Cardiac atrium fibroblast (primary cell): Measurements from ENCODE around the gene PMPCB. TPM values are rescaled to one million over a fixed set of nuclear protein-coding genes. Genes with fewer than 3 reads are reported as not detected.

Source experiments
- total RNA-seq: library from RNA; depleted of rRNA; stranded (reverse); fragments of >200 nt; gene quantifications from 2 replicates; pipeline ENCODE4 v1.2.3, GENCODE V29; 2015

The PMPCB gene
- 41.3 and 54.3 TPM in 2 replicates for total RNA-seq

DNA sequence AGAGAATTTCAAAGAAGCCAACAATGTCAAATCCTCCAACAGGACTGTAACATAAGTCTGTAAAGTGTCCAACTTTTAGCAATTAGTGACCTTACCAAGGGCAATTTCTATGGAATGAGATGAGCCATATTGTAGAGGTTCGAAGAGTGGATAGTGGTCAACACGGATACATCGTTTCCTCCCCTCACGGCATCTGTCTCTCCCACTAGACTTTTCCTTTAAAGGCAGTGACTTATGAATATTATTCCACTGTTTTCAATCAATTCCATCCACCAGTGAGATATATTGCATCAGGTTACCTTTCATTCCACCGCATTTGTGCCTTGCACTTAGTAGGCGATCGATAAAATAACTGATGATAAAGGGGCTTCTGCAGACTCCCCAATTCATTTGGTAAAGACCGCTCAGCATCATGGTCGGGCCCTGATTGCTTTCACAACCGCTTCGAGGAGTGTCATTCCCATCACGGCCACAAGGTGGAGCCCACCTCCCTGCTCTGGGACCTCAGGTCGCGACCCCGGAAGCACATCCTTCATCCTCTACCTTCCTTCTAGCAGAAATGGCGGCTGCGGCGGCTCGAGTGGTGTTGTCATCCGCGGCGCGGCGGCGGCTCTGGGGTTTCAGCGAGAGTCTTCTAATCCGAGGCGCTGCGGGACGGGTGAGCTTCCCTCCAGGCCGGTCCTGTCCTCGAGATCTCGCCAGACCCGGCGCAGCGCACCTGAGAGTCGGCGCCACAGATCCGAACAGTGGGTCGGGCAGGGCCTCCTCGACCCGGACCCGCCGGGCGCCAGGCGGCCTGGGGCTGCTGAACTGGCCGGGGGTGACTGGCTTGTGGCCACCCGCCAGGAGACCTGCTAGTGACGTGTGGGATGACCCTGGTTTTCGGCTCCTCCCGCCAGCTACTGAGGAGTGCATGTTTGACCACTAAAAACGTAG, at the start of gene PMPCB:
Gene PMPCB, plus strand, starts transcription at position 535 of the 936 bp plus-strand sequence. Its CDS starts 25 bp downstream, at position 560.

DNA sequence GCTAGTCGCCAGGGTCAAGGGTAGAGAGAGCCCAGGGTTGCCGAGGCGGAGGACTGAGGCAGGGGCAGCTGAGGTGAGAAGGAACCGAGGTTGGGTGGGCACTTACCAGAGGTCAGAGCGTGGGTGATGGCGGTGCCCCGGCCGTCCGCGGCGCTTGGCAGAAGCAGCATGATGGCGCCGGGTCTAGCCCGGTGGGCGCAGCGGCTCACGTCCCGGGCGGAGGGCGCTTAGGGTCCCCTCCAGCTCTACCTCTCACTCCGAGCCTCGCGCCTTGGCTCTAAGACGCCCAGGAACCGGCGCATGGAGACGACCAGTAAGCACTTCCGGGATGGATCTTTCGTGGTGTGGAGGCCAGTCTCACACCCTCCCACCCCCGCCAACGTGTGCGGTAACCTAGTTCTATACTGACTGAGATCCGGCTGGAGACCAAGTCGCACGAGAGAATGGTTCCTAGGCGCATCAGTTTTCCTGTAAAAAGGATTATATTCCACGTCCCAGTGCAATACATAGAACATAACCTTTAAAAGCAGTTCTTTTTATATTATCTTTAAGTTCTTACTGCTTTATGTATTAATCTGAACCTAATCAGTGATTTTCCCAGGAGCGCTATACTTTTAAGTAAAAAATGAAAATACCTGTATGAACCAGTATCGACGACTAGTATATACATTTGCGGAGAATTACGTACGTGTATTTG, 47.4 kb downstream of the PMPCB start, which contains the start of gene DNAJC2:
Gene DNAJC2, minus strand, starts transcription at position 315 of the 697 bp plus-strand sequence. Its CDS starts 145 bp downstream, at position 170.

DNA sequence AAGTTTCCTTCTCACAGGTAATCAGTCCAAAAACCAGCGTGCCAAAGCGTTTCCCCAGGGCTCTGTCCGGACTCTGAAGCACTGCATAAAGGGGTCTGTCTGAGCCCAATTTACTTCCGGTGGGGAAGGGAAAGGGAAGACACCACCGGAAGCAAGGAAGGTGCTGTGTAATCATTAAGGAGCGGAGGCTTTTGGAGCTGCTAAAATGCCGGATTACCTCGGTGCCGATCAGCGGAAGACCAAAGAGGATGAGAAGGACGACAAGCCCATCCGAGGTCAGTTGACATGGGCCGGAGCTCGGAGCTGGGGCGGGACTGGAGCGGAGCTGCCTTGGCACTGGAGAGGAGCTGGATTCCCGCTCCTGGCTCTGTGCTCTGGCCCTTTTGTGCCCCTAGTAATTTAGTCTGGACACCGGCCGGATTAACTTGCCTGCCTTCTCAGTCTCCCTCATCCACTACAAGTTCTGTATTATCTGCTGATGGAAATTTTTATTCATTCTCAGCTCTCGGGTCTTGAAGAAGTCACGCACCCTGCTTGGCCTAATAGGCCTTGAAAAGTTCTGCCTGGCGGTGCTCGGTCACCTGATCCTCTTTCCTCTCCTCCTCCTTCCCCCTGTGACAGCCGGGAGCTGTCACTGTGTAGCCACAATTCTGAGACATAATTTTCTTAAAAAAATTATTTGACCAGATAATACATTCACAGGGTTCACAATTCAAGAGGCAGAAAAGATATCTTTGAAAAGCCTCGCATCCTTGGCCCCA, 50.5 kb downstream of the PMPCB start, which contains the start of gene PSMC2:
Gene PSMC2, plus strand, starts transcription at position 137 of the 761 bp plus-strand sequence. Its CDS starts 69 bp downstream, at position 206.

Other genes starting within 250 kb of the PMPCB start
- 0.81 and 0.90 TPM in 2 replicates for gene FBXL13, start 222.6 kb upstream of the PMPCB start, total RNA-seq
- 27.1 and 32.4 TPM in 2 replicates for gene ARMC10, start 222.3 kb upstream of the PMPCB start, total RNA-seq
- 5.8 and 8.1 TPM in 2 replicates for gene NAPEPLD, start 148.3 kb upstream of the PMPCB start, total RNA-seq
- 7.0 and 16.0 TPM in 2 replicates for gene DNAJC2, start 47.3 kb downstream of the PMPCB start, total RNA-seq
- gene PSMC2, start 50.2 kb downstream of the PMPCB start, total RNA-seq, result 119 and 127 TPM in 2 replicates
- gene SLC26A5, start 148.8 kb downstream of the PMPCB start, total RNA-seq, result not detected in 2 replicates